CD4-positive, alpha-beta T cell treated with Interleukin-17A for 1 hour (primary cell): Measurements from ENCODE around the gene LRRC4.
A peak's percentile ranks its signal among the peaks of the same experiment; 100 is the strongest.

ENCODE experiments used
- DNase-seq: peaks from one replicate; pipeline ENCODE4 v3.0.0-alpha.2; 2020

LRRC4 gene

GRCh38 chr7:128030263-128030653 lies 979 bp downstream of the LRRC4 start:
- DNase-seq = no peak

DNA sequence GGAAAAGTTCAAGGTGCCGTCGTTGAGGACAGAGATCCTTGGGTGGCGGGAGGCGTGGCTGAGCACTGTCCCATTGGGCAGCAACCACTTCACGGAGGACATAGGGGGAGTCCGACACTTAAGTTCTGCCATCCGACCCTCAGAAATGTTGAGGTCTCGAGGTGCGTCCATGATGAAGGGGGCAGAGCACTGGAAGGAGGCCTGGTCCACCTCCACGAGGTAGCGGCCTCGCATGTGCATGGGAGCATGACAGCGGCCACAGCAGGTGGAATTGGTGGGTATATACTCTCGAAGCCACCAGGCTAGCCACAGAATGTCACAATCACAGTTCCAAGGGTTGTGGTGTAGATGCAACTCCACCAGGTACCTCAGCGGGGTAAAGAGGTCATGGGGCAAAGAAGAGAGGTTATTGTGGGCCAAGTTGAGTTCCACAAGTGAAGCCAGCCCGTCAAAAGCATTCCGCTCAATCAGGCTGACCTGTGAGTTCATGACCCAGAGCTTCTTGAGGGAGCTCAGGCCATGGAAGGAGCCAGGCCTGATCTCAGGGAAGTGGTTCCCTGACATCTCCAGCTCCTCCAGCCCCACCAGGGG lies 1.7 kb downstream of the LRRC4 start:
- DNase-seq = no peak

DNA sequence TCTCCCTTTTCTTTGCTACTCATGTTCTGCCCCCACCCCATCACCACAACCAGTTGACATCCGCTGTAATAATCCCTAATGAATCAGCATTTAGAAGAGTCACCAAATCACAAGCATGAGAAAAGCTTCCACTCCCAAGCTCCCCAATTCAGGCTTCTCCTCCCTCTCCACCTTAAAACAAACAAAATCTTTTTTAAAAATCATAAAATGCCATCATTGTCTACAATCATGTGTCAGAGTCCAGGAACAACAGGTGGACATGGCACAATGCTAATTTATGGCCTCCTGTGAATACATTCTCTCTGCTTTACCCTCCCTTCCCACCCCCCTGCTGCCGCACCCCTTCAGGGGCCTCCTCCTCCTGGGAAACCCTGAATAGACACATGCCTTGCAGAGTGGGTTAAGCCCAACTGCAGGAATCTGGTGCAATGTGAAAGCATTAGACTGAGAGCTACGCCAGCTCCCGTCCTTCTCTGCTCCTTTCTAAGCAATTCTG lies 3.7 kb downstream of the LRRC4 start:
- no peak for DNase-seq

DNA sequence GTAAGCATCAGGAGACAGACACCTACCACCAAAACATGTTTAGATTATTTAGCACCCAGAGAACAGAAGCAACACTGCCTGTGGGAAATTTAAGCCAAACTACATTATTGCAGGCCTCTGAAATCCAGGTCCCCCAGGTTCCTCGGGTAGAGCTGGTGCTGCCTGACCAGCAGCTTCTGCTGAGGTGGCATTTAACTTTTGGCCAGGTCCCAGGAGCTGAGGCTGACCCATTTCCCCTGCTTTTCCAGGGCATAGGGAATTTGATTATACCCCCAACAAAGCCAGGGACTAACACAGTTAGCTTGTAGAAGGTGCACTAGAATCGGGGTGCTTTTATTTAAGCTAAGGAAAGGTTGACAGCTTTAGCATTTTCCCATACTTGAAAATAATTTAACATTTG lies 4.7 kb downstream of the LRRC4 start:
- DNase-seq = no peak

DNA sequence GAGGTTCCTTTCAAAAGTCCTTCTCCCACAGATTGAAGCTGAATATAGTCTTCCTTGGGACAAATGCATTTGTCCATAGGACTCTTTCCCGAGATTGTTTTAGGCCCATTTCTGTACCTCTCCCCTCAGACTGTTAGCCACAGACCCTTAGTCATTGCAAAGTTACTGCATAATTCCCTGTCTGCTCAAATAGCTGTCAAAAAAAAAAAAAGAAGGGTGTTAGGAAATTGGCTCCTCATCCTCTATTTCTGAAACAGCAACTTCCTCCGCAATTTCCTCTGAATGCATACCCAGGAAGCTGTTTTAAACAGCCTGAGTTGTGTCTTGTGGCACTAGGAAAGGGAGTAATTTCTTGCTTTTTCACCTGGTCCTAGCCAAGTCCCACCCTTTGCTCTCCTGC lies 5.4 kb downstream of the LRRC4 start:
- no peak for DNase-seq

DNA sequence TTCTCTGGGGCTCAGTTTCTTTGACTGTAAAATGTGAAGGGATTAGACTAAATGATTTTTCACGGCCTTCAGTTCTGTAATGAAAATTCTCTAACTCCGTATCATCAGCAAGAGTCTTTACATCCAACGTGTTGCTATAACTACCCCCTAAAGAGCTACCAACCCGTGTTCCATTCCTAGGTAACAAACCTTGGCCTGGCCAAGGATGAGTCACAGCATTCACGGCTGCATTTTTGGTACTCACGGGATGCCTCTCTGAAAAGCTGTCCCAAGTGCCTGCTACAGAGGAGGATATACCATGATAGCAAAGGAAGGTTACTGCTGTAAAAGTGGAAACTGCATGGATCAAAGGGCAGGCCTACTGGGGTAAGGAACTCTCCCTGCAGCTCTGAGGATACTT lies 5.9 kb downstream of the LRRC4 start:
- DNase-seq = no peak

- DNase-seq = no peak
Observed at GRCh38 chr7:128024151-128024550, 7.1 kb downstream of the LRRC4 start.

DNA sequence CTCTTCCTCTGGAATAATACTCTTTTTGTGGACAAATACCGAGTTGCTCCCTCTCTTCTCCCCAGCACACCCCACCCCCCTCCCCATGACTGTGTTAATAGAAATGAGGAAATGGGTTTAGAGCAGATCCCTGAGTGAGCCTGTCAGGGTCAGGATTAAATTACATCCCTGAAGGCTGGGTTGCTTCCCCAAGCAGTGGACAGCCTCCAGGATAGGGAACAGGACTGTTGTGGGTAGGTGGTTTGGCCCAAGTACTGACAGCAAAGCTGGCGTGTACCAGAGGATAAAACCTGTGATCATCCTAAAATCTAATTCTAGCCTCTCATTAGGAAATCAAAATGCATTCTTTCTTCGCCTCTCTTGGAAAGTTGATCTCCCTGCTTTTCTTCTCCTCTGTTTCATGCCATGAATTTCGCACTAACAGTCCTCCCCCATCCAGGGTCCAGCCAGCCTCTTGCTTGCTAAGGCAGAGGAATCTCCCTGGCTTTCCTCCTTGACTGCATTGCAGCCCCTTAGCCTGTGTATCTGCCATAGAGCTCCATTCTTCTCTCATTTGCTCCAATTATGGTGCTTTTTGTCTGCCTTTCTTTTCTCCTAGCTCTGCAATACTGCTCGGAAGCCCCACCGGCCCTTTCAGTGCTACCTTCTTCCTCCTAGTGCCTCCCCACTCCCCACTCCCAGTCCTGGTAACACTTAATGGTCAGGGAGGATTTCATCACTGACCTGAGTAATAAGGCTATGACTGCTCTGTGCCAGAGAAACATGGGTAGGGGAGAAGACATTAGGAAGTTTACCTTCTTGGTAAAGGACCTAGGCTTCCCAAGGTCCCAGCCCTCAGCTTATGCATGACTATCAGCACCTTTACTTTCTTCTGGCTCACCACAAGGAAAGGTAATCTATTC lies 8.4 kb downstream of the LRRC4 start:
- DNase-seq = no peak

DNA sequence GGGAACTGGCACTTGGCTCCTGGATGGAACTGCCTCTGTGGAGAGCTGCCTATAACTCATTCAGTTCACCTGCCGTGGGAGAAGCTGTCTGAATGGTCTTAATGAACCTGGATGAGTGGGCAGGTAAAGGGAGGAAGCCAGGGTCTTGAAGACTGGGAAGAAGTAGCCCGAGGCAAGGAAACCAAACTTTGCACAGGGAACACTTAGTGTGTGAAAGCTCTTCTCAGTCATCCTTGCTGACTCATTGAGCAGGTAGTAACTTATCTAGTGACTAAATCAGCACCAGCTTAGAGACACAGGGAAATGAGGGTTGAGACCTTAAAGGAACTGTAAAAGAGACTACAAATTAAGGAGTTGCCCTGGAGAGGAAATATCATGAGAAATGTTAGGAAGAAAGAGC lies 9.9 kb downstream of the LRRC4 start:
- DNase-seq = no peak

DNA sequence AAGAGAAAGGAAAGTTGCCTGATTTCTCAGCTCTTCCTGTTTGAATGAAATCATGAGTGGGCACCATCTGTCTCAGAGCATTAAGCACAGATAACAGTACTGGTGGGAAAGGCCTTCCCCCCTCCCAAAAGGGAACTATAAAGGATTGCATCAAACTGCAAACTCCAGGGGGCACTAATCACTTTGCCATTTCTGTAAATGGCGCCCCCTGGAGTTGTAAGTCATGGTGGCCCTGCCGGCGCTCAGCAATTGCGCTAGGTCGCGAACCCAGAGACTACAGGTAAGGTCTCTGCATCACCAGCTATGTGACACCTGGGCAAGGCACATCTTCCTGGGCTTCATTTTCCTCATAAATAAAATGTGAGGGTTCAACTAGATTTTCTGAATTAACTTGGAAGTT lies 11.1 kb downstream of the LRRC4 start:
- peak; percentile 9 for DNase-seq

DNA sequence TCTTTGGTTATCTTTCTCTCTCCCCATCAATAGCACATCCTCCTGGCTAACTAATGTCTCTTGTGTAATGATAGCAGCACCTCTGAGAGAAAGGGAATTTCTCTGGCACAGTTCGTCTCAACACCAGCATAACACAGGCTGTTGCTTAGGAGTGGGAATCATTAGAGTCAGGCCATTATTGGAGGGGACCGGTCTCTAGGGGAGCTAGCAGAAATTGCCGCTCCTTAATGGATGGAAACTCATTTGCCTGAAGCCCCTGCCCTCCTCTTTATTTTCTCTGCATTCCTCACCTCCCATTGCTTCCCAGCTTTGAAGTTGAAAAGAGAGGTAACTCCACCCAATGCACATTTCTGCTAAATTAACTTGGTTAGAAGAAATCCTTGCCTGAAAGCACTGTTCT lies 11.9 kb downstream of the LRRC4 start:
- no peak for DNase-seq

DNA sequence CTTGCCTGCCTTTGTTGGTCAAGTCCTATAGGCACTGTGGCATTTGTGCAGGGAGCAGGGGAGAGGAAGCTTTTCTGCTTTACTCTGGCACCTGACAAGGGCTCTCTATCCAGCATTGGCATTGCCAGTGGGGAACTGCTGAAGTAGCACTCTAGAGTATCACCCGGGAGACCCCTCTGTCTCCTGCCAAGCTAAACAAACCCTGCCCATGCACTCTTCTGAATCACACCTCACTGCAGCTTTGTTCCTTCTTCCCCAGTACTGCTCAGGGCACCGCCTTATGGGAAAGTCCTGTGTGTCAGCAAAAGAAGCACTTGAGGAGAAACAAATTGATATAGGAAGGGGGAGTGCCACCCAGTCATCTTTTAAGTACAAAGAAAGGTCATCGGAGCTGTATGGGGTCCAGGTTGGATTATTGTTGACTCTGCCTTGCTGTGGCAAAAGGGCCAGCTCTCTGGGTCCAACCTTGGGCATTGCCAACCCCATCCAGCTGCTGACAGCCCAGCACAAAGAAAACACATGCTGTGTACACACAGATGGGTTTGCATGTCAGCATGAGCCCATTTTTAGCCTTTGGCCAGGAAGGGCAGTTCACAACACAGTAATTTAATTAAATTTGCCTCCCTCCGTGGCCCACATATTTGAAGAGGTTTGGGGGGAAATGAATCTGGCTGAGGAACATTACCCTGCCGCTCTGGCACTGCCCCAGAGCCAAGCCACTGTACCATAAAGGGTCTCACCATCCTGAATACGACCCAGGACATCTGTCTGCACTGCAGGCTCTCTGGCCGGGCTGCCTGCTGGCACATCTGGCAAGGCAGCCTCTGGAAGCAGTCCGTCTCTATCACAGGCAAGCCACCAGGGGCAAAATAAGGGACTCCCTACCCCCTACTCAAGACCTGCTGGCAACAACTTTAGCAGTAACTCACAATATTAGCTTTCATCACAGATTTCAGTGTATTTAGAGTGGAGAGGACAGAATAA lies 13.1 kb downstream of the LRRC4 start:
- DNase-seq = no peak

GRCh38 chr7:128017460-128017859 lies 13.8 kb downstream of the LRRC4 start:
- DNase-seq = no peak

GRCh38 chr7:128014811-128015210 lies 16.4 kb downstream of the LRRC4 start:
- DNase-seq = no peak

DNA sequence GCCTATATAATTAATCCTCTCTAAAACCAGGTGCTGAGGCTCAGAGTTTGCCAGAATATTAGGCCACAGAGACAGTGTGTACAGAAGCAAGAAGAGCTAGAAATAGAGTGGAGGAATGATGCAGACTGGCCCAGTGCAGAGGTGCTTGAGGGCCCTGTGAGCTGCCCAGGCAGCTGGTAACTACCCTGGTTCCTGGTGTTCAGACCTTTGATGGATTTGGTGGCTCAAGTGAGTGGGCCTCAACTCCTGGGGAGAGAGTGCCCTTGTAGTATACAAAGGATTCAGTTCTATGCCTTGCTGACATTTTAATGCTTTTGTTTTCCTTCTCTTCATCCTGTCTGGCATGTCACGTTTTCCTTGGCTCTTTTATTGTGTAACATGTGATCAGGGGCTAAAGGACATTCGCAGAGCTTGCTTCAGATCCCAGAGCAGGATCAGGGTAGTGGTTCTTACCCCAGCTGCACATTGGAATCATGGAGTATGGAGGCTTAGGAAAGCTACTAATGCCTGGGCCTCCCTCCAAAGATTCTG lies 20.0 kb downstream of the LRRC4 start:
- DNase-seq = no peak

GRCh38 chr7:128010391-128011127 lies 20.7 kb downstream of the LRRC4 start:
- no peak for DNase-seq

DNA sequence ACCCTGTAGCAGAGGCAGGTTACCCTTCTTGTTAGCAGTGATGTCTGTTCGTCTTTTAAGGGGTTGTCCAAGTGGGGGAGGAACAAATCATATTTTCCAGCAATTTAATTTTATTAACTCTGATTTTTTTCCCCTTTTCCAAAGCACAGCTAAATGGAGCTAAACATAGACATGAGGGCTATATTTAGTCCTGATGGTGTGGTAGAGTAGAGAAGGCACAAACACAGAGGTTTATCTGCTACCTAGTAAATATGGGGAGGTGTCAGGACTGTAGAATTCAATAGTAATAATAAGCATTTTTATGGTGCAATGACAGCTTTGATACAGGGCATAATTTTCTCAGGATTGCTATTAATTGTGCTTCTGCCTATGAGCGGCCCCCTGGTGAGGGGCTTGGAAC lies 22.5 kb downstream of the LRRC4 start:
- no peak for DNase-seq

- DNase-seq = no peak
Observed at GRCh38 chr7:128008141-128008540, 23.1 kb downstream of the LRRC4 start.

GRCh38 chr7:128007303-128007680 lies 23.9 kb downstream of the LRRC4 start:
- no peak for DNase-seq

DNA sequence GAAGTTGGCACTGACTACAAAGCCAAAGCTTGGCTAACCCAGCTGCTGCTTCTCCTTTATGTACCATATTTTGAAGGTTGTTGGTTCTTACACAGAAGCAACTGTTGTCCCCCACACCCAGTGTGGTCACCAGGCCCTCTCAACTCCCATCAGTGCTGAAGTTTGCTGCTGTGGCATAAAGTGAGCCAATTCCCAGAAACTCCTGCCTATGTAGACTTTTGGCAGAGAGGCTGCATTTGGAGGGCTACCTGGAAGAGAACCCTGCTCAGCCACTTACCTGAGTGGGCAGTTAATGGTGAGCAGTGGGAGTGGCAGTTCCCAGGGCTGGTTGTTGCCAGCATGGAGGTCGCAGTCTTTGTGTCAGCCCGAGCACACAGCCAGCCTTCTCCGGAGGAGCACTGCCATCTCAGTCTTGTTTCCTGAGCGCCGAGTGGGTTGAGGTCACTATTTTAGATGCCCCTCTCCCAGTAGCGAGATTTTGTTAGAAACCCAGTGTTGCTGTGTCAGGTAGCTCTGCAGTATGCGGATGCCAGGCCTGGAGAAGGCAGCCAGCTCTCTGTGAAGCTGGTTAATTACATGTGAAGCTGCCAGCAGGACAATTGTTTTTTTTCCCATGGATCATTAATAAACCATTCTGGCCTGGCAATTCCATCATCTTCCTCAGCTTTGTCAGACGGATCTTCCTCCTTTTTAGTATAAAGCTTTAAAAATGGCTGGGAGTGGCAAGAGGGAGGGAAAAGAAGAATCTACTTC lies 24.5 kb downstream of the LRRC4 start:
- DNase-seq = no peak

DNA sequence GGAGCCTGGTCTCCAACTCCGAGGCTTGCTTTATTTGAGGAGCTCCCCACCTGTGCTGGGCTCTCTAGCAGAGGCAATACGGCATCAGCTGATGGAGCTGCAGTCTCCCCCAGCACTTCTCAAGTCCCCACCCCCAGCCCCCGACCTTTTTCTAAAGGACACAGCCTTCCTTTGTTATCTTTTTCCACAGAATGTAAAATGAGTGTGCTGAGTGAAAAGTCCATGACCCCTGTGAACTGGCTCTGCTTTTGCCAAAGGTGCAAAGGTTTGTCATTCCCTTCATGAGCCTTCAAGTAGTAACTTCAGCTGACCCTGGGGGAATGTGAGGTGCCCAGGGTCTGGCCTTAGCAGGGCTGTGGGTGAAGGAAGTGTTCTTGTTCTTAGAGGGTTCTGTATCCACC lies 25.5 kb downstream of the LRRC4 start:
- no peak for DNase-seq

GRCh38 chr7:128005117-128005516 lies 26.1 kb downstream of the LRRC4 start:
- no peak for DNase-seq
